NT2/D1 (cell line): Measurements from ENCODE around the gene ZBTB40.

Experiments used
- DNase-seq: peaks from one replicate; pipeline ENCODE4 v3.0.0-alpha.2; 2011; ENCODE audit warnings: low read depth, low spot score
- H3K27me3 ChIP-seq: 2 replicates; pipeline ENCODE4 v1.6.0; 2011; ENCODE audit warnings: mild to moderate bottlenecking; ENCODE audit not compliant: insufficient read length, insufficient read depth
- H3K36me3 ChIP-seq: 2 replicates; pipeline ENCODE4 v1.6.1; 2011; ENCODE audit warnings: mild to moderate bottlenecking, low read length, mixed read lengths; ENCODE audit not compliant: insufficient read depth, insufficient read length
- H3K4me1 ChIP-seq: 2 replicates; pipeline ENCODE4 v1.5.1; 2011; ENCODE audit not compliant: insufficient read depth, insufficient read length
- H3K4me3 ChIP-seq: 2 replicates; pipeline ENCODE4 v1.5.1; 2011; ENCODE audit warnings: low read depth; ENCODE audit not compliant: insufficient read length
- H3K9ac ChIP-seq: 2 replicates; pipeline ENCODE4 v1.6.0; 2011; ENCODE audit warnings: low read depth; ENCODE audit not compliant: insufficient read length
- H3K9me3 ChIP-seq: 2 replicates; pipeline ENCODE4 v1.5.1; 2011; ENCODE audit warnings: mild to moderate bottlenecking, low read length; ENCODE audit not compliant: insufficient read depth
- SUZ12 ChIP-seq: IDR thresholded peaks from 2 replicates; pipeline ENCODE4 v1.6.1; 2011; ENCODE audit not compliant: insufficient read length, insufficient read depth; ENCODE audit errors: extremely low read depth
- YY1 ChIP-seq: IDR thresholded peaks from 2 replicates; pipeline ENCODE4 v1.6.1; 2011; ENCODE audit not compliant: insufficient read length, insufficient read depth
- ZNF274 ChIP-seq: IDR thresholded peaks from 2 replicates; pipeline ENCODE4 v1.6.1; 2011; ENCODE audit warnings: mild to moderate bottlenecking, low read depth, low read length

ZBTB40 gene

DNA sequence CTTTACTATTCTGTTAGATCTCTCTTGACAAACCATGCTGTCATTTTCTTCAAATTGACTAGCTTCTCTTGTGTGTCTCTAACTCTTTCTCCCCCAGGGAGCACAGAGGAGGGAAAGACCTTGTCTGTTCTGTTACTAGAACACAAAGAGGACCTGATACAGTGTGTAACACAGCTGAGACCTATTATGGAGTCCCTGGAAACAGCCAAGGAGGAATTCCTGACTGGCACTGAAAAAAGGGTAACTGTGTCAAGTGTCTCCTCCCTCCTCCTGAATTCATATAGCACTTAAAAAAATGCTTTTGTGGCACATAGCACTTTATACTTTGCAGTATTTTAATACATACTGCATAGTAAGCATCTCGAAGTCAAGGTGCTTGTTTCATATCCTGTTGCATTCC, 50.6 kb downstream of the ZBTB40 start:
- peaks cover 36% of the 10 kb centered on the region for H3K36me3 ChIP-seq
- DNase-seq: no peak
- TF ChIP-seq YY1 (no peak), ZNF274 (no peak), SUZ12 (no peak)
- H3K9me3 ChIP-seq: no peaks in the 10 kb centered on the region
- no peak overlapping the region for H3K4me3 ChIP-seq
- H3K4me1 ChIP-seq: no peaks in the 10 kb centered on the region
- H3K9ac ChIP-seq: no peak overlapping the region
- H3K27me3 ChIP-seq: no peaks in the 10 kb centered on the region

DNA sequence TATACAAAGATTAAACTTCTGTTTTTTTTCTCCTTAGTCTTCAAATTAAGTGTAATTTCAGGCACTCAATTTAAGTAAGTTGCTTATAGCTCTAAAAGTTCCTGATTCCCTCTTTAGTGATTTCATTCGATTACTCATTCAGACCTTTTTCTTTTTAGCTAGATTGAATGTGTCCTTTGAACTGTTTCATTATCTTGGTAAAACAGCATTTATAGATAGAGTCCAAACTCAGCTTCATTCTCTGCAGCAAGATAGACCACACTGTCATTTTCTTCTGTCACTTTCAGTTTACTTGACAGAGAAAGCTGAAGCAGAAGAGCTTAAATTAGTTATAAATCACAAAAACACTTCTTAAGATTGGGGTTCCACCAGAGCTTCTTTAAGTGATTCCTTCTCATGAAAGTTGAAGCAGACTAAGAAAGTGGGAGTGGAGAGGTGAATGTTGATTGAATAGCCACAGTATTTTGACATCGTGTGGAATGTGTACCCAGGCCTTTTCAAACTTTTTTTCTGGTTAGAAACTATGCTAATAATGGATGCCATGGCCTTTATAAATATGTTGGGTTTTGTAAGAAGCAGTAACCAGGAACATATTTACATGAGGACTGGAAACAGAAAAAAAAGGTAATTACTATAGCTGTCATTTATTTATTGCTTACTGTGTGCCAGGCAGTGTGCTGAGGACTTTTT, 52.2 kb downstream of the ZBTB40 start:
- TF ChIP-seq YY1 (no peak), SUZ12 (no peak), ZNF274 (no peak)
- no peak for DNase-seq
- Histone ChIP-seq H3K36me3 (peaks cover 45% of the 10 kb centered on the region), H3K9ac (no peak overlapping the region), H3K9me3 (no peaks in the 10 kb centered on the region), H3K4me3 (no peak overlapping the region), H3K4me1 (no peaks in the 10 kb centered on the region), H3K27me3 (no peaks in the 10 kb centered on the region)

DNA sequence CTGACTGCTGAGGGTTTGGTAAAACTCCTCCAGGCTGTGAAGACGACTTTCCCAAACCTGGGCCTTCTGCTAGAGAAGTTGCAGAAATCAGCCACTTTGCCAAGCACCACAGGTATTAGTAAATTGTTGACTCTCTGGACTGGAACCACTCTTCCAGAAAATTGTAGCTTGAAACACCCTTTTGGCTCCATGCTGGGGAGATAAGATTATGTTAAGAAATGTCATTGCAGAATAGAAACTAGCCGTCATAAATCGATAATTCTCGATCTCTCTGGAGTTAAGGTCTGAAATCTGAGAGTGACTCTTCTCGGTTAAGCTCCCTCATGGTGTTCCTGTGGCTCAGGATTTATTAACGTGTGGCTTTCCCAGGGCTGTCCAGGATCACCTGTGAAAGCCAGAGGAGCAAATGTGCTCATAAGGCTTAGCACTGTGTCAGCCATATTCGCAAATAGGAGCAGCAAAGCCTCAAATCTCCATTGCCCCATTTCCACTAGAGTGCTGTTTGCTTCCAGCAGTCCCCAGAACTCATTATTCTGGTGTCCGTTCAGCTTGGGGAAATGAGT, 54.6 kb downstream of the ZBTB40 start:
- no peak for DNase-seq
- no peak for TF ChIP-seq ZNF274
- TF ChIP-seq SUZ12: no peak

GRCh38 chr1:22507587-22507986, 55.9 kb downstream of the ZBTB40 start:
- no peak for TF ChIP-seq SUZ12
- no peak for TF ChIP-seq YY1
- TF ChIP-seq ZNF274: no peak
- Histone ChIP-seq H3K4me3 (no peak overlapping the region), H3K9me3 (no peaks in the 10 kb centered on the region), H3K36me3 (peaks cover 67% of the 10 kb centered on the region), H3K4me1 (no peaks in the 10 kb centered on the region), H3K27me3 (no peaks in the 10 kb centered on the region), H3K9ac (no peak overlapping the region)
- no peak for DNase-seq

More for the DNA sequence above, 54.6 kb downstream of the ZBTB40 start:
- no peak overlapping the region for H3K4me3 ChIP-seq
- H3K4me1 ChIP-seq: no peaks in the 10 kb centered on the region
- H3K36me3 ChIP-seq: peaks cover 60% of the 10 kb centered on the region
- H3K9ac ChIP-seq: no peak overlapping the region
- H3K9me3 ChIP-seq: no peaks in the 10 kb centered on the region
- no peaks in the 10 kb centered on the region for H3K27me3 ChIP-seq

DNA sequence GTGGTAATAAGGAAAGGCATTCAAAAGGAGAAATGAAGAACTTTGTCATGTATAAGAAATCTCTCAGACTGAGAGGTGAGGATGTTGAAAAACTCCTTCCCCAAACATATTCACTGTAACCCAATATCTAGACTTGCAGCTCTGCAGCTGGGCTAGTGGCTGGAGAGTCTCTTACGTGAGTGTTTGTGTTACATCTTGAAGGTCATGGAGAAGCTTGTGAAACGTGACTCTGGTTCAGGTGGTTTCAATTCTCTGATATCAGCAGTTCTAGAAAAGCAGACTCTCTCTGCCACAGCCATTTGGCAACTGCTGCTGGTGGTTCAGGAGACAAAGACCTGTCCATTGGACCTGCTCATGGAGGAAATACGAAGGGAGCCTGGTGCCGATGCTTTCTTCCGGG, 56.7 kb downstream of the ZBTB40 start:
- no peak overlapping the region for H3K9ac ChIP-seq
- TF ChIP-seq ZNF274 (no peak), YY1 (no peak), SUZ12 (no peak)
- H3K4me1 ChIP-seq: no peaks in the 10 kb centered on the region
- no peaks in the 10 kb centered on the region for H3K27me3 ChIP-seq
- H3K36me3 ChIP-seq: peaks cover 73% of the 10 kb centered on the region
- DNase-seq: no peak
- H3K9me3 ChIP-seq: no peaks in the 10 kb centered on the region
- H3K4me3 ChIP-seq: no peak overlapping the region

DNA sequence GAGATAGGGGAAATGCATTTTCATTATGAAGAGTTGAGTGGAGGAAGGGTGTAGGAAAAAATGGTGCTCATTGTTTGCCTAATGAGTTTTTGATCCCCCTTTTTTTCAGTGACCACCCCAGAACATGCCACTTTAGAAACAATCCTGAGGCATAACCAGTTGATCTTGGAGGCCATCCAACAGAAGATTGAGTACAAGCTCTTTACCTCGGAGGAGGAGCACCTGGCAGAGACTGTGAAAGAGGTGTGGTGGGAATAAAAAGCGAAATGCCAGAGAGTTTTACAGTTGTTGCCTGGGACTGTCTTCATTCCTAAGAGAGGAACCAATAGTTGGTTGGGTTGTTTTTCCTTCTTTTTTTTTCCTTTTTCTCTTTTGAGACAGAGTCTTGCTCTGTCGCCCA, 57.3 kb downstream of the ZBTB40 start:
- no peak for DNase-seq
- H3K4me3 ChIP-seq: no peak overlapping the region
- no peaks in the 10 kb centered on the region for H3K9me3 ChIP-seq
- TF ChIP-seq SUZ12: no peak
- no peak for TF ChIP-seq ZNF274
- TF ChIP-seq YY1: no peak
- H3K9ac ChIP-seq: no peak overlapping the region
- no peaks in the 10 kb centered on the region for H3K4me1 ChIP-seq
- no peaks in the 10 kb centered on the region for H3K27me3 ChIP-seq
- H3K36me3 ChIP-seq: peaks cover 78% of the 10 kb centered on the region

DNA sequence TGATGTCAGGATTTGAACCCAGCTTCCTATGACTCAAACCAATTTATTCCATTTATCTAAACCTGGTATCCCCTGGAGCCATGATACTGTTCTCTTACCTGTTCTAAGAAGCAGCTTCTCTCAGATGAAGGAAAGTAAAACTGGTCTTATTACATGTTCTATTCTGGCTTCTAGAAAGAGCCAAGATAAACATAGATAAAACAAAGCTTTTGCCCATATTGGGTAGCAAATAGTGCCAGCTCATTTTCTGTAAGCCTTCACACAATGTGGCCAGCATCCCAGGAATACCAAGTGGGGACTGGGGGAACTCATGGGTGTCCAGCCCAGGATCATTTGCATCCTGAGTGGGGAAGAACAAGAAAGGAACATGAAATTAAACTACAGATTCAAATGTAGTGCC, 58.2 kb downstream of the ZBTB40 start:
- Histone ChIP-seq H3K4me1 (no peaks in the 10 kb centered on the region), H3K9ac (no peak overlapping the region), H3K9me3 (no peaks in the 10 kb centered on the region), H3K27me3 (no peaks in the 10 kb centered on the region), H3K4me3 (no peak overlapping the region), H3K36me3 (peaks cover 84% of the 10 kb centered on the region)
- no peak for DNase-seq
- no peak for TF ChIP-seq SUZ12
- TF ChIP-seq YY1: no peak
- TF ChIP-seq ZNF274: no peak
